ENCODE measurements around the gene DAPK2. TPM values are rescaled to one million over a fixed set of nuclear protein-coding genes. Genes with fewer than 3 reads are reported as not detected.

Gene DAPK2
- total and polyA plus RNA-seq, 2 of the 13 experiments (the other 11 are each of a cell fraction or from before 2014, with no cell fraction given) = 0.33 to 0.63 TPM

DNA sequence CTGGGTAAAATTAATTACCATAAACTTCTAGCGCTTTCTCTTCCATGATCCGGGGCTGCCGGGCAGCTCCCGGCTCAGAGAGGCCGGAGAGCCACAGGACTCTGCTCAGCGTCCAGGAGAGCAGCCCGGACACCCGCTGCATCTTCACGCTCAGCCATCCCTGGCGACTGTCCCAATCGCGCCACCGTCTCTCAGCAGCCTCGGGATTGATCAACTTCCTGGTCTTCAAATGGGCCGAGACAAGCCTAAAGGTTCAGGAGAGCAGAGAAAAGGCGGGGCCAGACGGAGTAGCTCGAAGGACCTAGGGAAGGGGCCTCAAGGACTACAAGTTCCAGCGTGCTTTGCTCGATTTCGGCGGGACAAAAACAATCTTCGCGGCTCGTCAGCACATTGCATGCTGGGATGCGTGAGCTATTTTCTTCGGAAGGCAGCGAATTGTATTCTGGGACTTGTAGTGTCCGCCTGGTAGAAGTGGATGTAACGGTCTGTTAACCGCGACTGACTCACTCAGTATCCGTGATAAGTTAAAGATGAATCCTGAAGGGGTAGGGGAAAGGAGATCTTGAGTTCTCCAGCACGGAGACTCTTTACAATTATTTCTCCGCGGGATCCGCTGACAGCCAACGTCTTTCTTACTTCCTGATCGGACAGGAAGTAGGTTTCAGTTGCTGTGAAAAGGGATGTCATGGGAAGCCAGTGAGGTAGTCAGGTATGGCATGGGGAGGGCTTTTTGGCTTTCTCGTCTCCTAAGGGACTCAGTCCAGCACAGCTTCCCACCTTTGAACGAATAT, 47.5 kb upstream of the DAPK2 start, which contains the start of gene CIAO2A (continued):
- TF ChIP-seq PLRG1 (conservative IDR thresholded peaks at IDR 0.05) (no peak), ZNF430 (CRISPR knock-in tag; IDR thresholded peaks at IDR 0.05) (no peak; the same call in 1 of the 2 replicates), SIN3A (IDR thresholded peaks at IDR 0.05; ENCODE audit: borderline replicate concordance, low read depth, low read length) (peak; percentile 76; the same call in 1 of the 2 replicates), POLR2AphosphoS2 (IDR thresholded peaks at IDR 0.05; ENCODE audit: low read depth, low read length) (no peak), U2AF1 (optimal IDR thresholded peaks at IDR 0.05; ENCODE audit: low read depth, low read length) (no peak), JARID2 (CRISPR knock-in tag; IDR thresholded peaks at IDR 0.05; ENCODE audit: insufficient replicate concordance) (no peak), ZNF414 (CRISPR knock-in tag; IDR thresholded peaks at IDR 0.05) (no peak), CEBPG (CRISPR knock-in tag; IDR thresholded peaks at IDR 0.05) (peak; percentile 65), SRSF4 (IDR thresholded peaks at IDR 0.05; ENCODE audit: low read depth, low read length, poor library complexity, severe bottlenecking) (no peak), ZBTB25 (CRISPR knock-in tag; IDR thresholded peaks at IDR 0.05) (peak; percentile 51; the same call in 1 of the 2 replicates), ZNF646 (CRISPR knock-in tag; IDR thresholded peaks at IDR 0.05) (no peak), TGIF2 (CRISPR knock-in tag; IDR thresholded peaks at IDR 0.05) (no peak), ZNF343 (CRISPR knock-in tag; IDR thresholded peaks at IDR 0.05) (no peak), ZNF792 (CRISPR knock-in tag; IDR thresholded peaks at IDR 0.05) (no peak), MEF2D (CRISPR knock-in tag; IDR thresholded peaks at IDR 0.05) (peak; percentile 42; the same call in 1 of the 2 replicates), NKX3-1 (CRISPR knock-in tag; IDR thresholded peaks at IDR 0.05) (no peak), ZSCAN9 (CRISPR knock-in tag; IDR thresholded peaks at IDR 0.05; ENCODE audit: borderline replicate concordance) (no peak; the same call in none of the 2 replicates), ZFX (CRISPR knock-in tag; IDR thresholded peaks at IDR 0.05; ENCODE audit: low read depth) (peak; percentile 45; the same call in 1 of the 2 replicates), NFIB (CRISPR knock-in tag; IDR thresholded peaks at IDR 0.05; ENCODE audit: borderline replicate concordance) (no peak), IKZF1 (IDR thresholded peaks at IDR 0.05) (no peak)
- TF ChIP-seq, protein P1, sequence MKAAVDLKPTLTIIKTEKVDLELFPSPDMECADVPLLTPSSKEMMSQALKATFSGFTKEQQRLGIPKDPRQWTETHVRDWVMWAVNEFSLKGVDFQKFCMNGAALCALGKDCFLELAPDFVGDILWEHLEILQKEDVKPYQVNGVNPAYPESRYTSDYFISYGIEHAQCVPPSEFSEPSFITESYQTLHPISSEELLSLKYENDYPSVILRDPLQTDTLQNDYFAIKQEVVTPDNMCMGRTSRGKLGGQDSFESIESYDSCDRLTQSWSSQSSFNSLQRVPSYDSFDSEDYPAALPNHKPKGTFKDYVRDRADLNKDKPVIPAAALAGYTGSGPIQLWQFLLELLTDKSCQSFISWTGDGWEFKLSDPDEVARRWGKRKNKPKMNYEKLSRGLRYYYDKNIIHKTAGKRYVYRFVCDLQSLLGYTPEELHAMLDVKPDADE (CRISPR knock-in tag; IDR thresholded peaks at IDR 0.05) = no peak

All from HepG2 (cell line).